Peyer's patch (tissue), 4 donors: ENCODE results near the gene FOXRED1. TPM values are rescaled to one million over a fixed set of nuclear protein-coding genes. Genes with fewer than 3 reads are reported as not detected.

Source experiments
- DNase-seq, 3 donors: peaks; one replicate each; pipeline ENCODE4 v3.0.0-alpha.2; 2017 to 2019
- H3K27ac ChIP-seq, 4 donors: fragments of 200-600 bp; sonication (generic); one replicate each; pipeline ENCODE4 v1.5.1; 2016 to 2019
- H3K27me3 ChIP-seq, 2 donors: fragments of 200-600 bp; sonication (generic); one replicate each; pipeline ENCODE4 v1.5.1; 2019
- H3K36me3 ChIP-seq, 3 donors: fragments of 200-600 bp; sonication (generic); one replicate each; pipeline ENCODE4 v1.5.1; 2016 to 2019
- H3K4me1 ChIP-seq, 4 donors: fragments of 200-600 bp; sonication (generic); one replicate each; pipeline ENCODE4 v1.5.1; 2016 to 2019
- H3K4me3 ChIP-seq, 4 donors: fragments of 200-600 bp; sonication (generic); 1 replicate in 3 of 4; 2 replicates in 1 of 4; pipeline ENCODE4 v1.5.1; 2016 to 2019; ENCODE audit warnings: mild to moderate bottlenecking in 1 of 4
- H3K9me3 ChIP-seq, 4 donors: fragments of 200-600 bp; sonication (generic); one replicate each; pipeline ENCODE4 v1.5.1; 2016 to 2019; ENCODE audit warnings: mild to moderate bottlenecking in 1 of 4
- POLR2A ChIP-seq, 2 donors: fragments of 450-650 bp; IDR thresholded peaks; one replicate each; pipeline ENCODE4 v1.5.1; 2017; ENCODE audit warnings: antibody characterized with exemption in 2 of 2, mild to moderate bottlenecking in 2 of 2, moderate library complexity in 2 of 2
- total RNA-seq, 4 donors: library from RNA; depleted of rRNA; stranded (reverse); fragments of >200 nt; gene quantifications; one replicate each; pipeline ENCODE4 v1.1.0, GENCODE V29; 2016
- TF ChIP-seq, protein P1 (sequence below), 6 experiments: fragments of 450-650 bp in 4 of 6; fragments of 200-600 bp in 2 of 6; sonication (generic) in 1 of 6; IDR thresholded peaks; one replicate each; pipeline ENCODE4 v1.5.1; 2017 to 2019; ENCODE audit warnings: antibody characterized with exemption in 6 of 6, mild to moderate bottlenecking in 3 of 6, moderate library complexity in 1 of 6

The FOXRED1 gene
- total RNA-seq, 4 donors from 2014 or later, result 15.9 to 47.9 (median 22.9) TPM

DNA sequence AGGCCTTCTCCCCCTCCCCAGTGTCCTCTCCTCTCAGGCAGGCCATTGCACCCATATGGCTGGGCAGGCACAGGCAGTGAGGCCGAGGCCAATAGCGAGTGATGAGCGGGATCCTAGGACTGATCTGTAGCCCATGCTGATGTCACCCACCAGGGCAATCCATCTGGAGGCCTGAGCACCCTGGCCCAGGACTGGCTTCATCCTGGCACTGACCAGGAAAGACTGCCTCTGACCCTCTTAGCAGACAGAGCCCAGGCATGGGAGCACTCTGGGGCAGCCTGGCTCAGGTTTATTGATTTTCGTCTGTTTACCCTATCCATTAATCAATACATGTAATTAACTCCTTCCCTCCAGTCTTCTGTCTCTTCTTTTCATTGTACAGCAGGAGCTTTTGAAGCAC is 8.8 kb downstream of the FOXRED1 start:
- H3K27ac ChIP-seq, result no peak overlapping the region
- H3K9me3 ChIP-seq, result no peaks in the 10 kb centered on the region
- DNase-seq, result no peak
- H3K36me3 ChIP-seq, result peaks cover 0 to 30% (median 0%) of the 10 kb centered on the region in 3 donors
- TF ChIP-seq, protein P1, sequence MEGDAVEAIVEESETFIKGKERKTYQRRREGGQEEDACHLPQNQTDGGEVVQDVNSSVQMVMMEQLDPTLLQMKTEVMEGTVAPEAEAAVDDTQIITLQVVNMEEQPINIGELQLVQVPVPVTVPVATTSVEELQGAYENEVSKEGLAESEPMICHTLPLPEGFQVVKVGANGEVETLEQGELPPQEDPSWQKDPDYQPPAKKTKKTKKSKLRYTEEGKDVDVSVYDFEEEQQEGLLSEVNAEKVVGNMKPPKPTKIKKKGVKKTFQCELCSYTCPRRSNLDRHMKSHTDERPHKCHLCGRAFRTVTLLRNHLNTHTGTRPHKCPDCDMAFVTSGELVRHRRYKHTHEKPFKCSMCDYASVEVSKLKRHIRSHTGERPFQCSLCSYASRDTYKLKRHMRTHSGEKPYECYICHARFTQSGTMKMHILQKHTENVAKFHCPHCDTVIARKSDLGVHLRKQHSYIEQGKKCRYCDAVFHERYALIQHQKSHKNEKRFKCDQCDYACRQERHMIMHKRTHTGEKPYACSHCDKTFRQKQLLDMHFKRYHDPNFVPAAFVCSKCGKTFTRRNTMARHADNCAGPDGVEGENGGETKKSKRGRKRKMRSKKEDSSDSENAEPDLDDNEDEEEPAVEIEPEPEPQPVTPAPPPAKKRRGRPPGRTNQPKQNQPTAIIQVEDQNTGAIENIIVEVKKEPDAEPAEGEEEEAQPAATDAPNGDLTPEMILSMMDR (IDR thresholded peaks at IDR 0.05), result no peak
- TF ChIP-seq POLR2A (IDR thresholded peaks at IDR 0.05), result no peak
- H3K4me3 ChIP-seq, result no peak overlapping the region
- H3K27me3 ChIP-seq, result no peaks in the 10 kb centered on the region
- peaks cover 0 to 6% (median 2%) of the 10 kb centered on the region in 4 donors for H3K4me1 ChIP-seq

DNA sequence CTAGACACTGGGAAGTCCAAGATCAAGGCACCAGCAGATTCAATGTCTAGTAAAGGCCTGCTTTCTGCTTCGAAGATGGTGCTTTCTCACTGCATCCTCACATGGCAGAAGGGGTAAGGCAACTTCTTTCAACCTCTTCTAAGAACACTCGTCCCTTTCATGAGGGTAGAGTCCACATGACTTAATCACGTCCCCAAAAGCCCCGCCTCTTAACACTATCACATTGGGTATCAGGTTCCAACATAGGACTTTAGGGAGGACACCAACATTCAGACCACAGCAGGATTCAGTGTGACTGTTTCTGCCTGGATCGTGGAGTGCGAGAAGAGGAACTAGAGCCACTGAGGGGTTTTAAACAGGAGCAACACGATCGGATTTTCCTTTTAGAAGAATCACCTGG is 10.2 kb downstream of the FOXRED1 start:
- Histone ChIP-seq H3K4me1 (peaks cover 0 to 14% (median 2%) of the 10 kb centered on the region in 4 donors), H3K9me3 (no peaks in the 10 kb centered on the region), H3K27me3 (no peaks in the 10 kb centered on the region), H3K27ac (no peak overlapping the region), H3K36me3 (peaks cover 0 to 24% (median 0%) of the 10 kb centered on the region in 3 donors), H3K4me3 (no peak overlapping the region)
- no peak for TF ChIP-seq POLR2A (IDR thresholded peaks at IDR 0.05)
- TF ChIP-seq, protein P1 (IDR thresholded peaks at IDR 0.05), result no peak
- no peak for DNase-seq

DNA sequence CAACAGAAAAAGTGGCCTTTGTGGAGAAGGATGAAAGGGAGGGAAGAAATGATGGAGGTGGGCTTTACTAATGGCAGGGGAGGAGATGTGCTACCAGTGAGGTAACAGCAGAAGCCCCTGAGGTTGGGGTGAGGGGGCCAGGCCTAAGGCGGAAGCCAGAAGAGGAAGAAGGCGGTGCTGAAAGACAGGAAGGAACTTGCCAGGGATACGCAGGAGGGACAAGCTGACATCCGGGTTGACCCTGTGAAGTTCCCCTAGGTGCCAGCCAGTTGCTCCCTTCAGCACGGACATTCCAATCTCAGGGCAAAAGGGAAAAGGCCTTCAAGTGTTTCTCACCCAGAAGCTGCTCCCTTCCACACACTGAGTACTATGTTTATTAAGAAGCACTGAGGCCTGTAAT is 11.6 kb downstream of the FOXRED1 start:
- no peaks in the 10 kb centered on the region for H3K9me3 ChIP-seq
- H3K4me3 ChIP-seq, result no peak overlapping the region
- peaks cover 0 to 22% (median 6%) of the 10 kb centered on the region in 4 donors for H3K4me1 ChIP-seq
- no peak for TF ChIP-seq POLR2A (IDR thresholded peaks at IDR 0.05)
- TF ChIP-seq, protein P1 (IDR thresholded peaks at IDR 0.05), result no peak
- no peak overlapping the region for H3K27ac ChIP-seq
- peaks cover 0 to 19% (median 0%) of the 10 kb centered on the region in 3 donors for H3K36me3 ChIP-seq
- peak in 1 of 3 donors; percentile 46 for DNase-seq
- H3K27me3 ChIP-seq, result no peaks in the 10 kb centered on the region

DNA sequence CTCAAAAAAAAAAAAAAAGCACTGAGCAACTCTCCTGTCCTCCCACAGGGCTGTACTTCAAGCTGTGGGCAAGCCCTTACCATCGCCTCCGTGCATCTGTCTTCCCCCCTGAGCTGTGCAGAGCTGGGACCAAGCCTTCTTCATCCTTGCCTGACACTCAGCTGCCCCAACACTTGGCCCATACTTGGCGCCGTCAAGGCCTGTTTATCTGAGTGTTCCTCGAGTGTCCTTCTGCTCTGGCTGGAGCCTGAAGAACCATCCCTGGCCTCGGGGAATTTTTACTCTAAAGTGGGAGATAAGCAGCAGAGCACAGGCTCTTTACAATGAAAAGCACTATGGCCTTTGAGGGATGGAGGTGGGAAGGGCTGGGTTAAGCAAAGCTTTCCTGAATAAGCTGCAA is 12.3 kb downstream of the FOXRED1 start:
- no peak for DNase-seq
- Histone ChIP-seq H3K27ac (no peak overlapping the region), H3K27me3 (no peaks in the 10 kb centered on the region), H3K4me3 (no peak overlapping the region), H3K4me1 (peaks cover 0 to 22% (median 6%) of the 10 kb centered on the region in 4 donors), H3K36me3 (peaks cover 0 to 14% (median 0%) of the 10 kb centered on the region in 3 donors), H3K9me3 (no peaks in the 10 kb centered on the region)
- TF ChIP-seq POLR2A (IDR thresholded peaks at IDR 0.05), result no peak
- TF ChIP-seq, protein P1 (IDR thresholded peaks at IDR 0.05), result no peak

DNA sequence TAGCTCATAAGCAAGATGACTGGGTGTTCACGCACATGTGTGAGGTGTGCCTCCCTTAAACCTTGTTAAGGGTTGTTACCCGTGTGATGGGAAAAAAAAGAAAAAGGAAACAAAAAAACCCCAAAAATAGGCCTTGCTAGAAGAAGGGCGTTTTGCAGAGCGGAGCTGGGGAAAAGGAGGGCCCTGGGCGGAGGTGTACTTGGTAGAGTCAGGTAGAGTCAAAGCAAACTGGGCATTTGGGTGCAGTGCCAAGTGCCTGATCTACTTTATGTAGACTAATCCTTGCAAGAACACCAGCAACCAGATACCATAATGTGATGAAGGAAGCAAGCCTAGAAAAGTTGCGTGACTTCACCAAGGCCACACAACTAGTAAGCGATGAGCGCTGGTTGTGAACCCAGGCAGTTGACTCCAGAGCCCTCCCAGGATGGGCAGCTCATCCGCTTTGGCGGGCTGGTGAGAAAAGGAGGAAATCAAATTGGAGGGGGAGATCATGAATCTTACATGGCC is 12.8 kb downstream of the FOXRED1 start:
- TF ChIP-seq, protein P1 (IDR thresholded peaks at IDR 0.05), result no peak
- TF ChIP-seq POLR2A (IDR thresholded peaks at IDR 0.05), result no peak
- Histone ChIP-seq H3K36me3 (peaks cover 0 to 12% (median 0%) of the 10 kb centered on the region in 3 donors), H3K27me3 (no peaks in the 10 kb centered on the region), H3K27ac (peak overlapping the region in 3 of 4 donors; percentile 86 to 99 (median 96)), H3K4me3 (no peak overlapping the region), H3K9me3 (no peaks in the 10 kb centered on the region), H3K4me1 (peaks cover 0 to 22% (median 6%) of the 10 kb centered on the region in 4 donors)
- DNase-seq, result peak in 1 of 3 donors; percentile 35
